ENCODE results near the gene GAREM1. TPM values are rescaled to one million over a fixed set of nuclear protein-coding genes. Genes with fewer than 3 reads are reported as not detected.

The GAREM1 gene
- total RNA-seq, 3 donors from 2014 or later: 0.11 to 0.33 (median 0.30) TPM

- Mint-ChIP-seq H3K4me3 (no peak overlapping the region), H3K9me3 (no peaks in the 10 kb centered on the region), H3K4me1 (ENCODE audit: low read depth) (no peaks in the 10 kb centered on the region), H3K36me3 (ENCODE audit: insufficient read depth) (no peaks in the 10 kb centered on the region), H3K27me3 (ENCODE audit: low read depth) (peaks cover 5% of the 10 kb centered on the region)
- DNase-seq: no peak
- ATAC-seq: no peak
Measured at GRCh38 chr18:32443706-32444215, 26.9 kb downstream of the GAREM1 start.

DNA sequence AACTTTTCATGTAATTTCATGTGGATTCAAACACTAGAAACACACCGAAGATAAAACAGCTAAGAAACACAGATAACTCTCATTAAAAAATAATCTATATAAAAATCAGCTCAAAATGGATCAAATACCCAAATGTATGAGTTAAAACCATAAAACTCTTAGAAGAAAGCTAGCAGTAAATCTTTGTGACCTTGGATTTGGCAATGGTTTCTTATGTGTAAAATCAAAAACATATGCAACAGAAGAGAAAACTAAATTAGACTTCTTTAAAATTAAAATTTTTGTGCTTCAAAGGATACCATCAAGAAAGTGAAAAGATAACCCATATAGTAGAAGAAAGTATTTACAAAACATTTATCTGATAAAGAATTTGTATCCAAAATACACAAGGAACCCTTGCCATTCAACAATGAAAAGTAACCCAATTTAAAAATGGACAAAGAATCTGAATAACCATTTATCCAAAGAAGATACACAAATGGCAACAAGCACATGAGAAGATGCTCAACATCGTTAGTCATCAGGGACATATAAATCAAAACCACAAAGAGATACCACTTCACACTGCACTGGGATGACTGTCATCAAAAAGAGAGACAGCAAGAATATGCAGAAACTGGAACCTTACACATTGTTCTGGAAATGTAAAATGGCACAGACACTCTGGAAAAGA, 27.5 kb downstream of the GAREM1 start:
- DNase-seq: no peak
- Mint-ChIP-seq H3K27me3 (ENCODE audit: low read depth) (peaks cover 6% of the 10 kb centered on the region), H3K9me3 (no peaks in the 10 kb centered on the region), H3K36me3 (ENCODE audit: insufficient read depth) (no peaks in the 10 kb centered on the region), H3K4me3 (no peak overlapping the region), H3K4me1 (ENCODE audit: low read depth) (no peaks in the 10 kb centered on the region)
- ATAC-seq: no peak

GRCh38 chr18:32442575-32442974, 28.1 kb downstream of the GAREM1 start:
- ATAC-seq: no peak
- no peaks in the 10 kb centered on the region for H3K36me3 Mint-ChIP-seq (ENCODE audit: insufficient read depth)
- H3K9me3 Mint-ChIP-seq: no peaks in the 10 kb centered on the region

DNA sequence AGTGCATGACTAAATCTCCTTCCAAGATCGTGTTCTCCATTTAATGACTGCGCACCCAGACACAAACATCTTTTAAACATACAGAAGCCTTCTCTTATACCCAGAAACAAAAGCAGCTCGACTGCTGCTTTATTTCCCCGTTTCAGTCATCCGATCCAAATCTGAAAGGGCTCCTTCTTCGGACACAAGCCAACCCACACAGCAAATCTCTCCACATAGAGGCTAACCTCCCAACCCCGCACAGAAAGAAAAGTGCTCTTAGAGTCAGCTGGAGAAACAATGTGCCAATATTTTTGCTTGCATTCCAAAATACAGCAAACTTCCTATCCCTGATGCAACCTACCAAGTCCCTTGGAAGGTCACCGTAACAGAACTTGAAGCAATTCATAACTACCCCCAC, 29.1 kb downstream of the GAREM1 start:
- Mint-ChIP-seq H3K9me3 (no peaks in the 10 kb centered on the region), H3K27me3 (ENCODE audit: low read depth) (peaks cover 6% of the 10 kb centered on the region), H3K36me3 (ENCODE audit: insufficient read depth) (no peaks in the 10 kb centered on the region), H3K4me1 (ENCODE audit: low read depth) (no peaks in the 10 kb centered on the region), H3K4me3 (no peak overlapping the region)
- DNase-seq: no peak
- ATAC-seq: no peak

More at GRCh38 chr18:32442575-32442974, 28.1 kb downstream of the GAREM1 start:
- Mint-ChIP-seq H3K4me3 (no peak overlapping the region), H3K27me3 (ENCODE audit: low read depth) (peaks cover 6% of the 10 kb centered on the region), H3K4me1 (ENCODE audit: low read depth) (no peaks in the 10 kb centered on the region)
- no peak for DNase-seq

- ATAC-seq: no peak
- Mint-ChIP-seq H3K9me3 (no peaks in the 10 kb centered on the region), H3K36me3 (ENCODE audit: insufficient read depth) (no peaks in the 10 kb centered on the region), H3K4me3 (no peak overlapping the region), H3K4me1 (ENCODE audit: low read depth) (no peaks in the 10 kb centered on the region), H3K27me3 (ENCODE audit: low read depth) (peaks cover 6% of the 10 kb centered on the region)
- DNase-seq: no peak
Measured at GRCh38 chr18:32440518-32440917, 30.2 kb downstream of the GAREM1 start.

GRCh38 chr18:32439802-32440201, 30.9 kb downstream of the GAREM1 start:
- no peaks in the 10 kb centered on the region for H3K36me3 Mint-ChIP-seq (ENCODE audit: insufficient read depth)
- DNase-seq (no peak), ATAC-seq (no peak)
- H3K27me3 Mint-ChIP-seq (ENCODE audit: low read depth): peaks cover 6% of the 10 kb centered on the region
- no peak overlapping the region for H3K4me3 Mint-ChIP-seq
- no peaks in the 10 kb centered on the region for H3K9me3 Mint-ChIP-seq
- H3K4me1 Mint-ChIP-seq (ENCODE audit: low read depth): no peaks in the 10 kb centered on the region

GRCh38 chr18:32439241-32439640, 31.4 kb downstream of the GAREM1 start:
- Mint-ChIP-seq H3K36me3 (ENCODE audit: insufficient read depth) (no peaks in the 10 kb centered on the region), H3K9me3 (no peaks in the 10 kb centered on the region), H3K4me1 (ENCODE audit: low read depth) (no peaks in the 10 kb centered on the region), H3K27me3 (ENCODE audit: low read depth) (peaks cover 6% of the 10 kb centered on the region), H3K4me3 (no peak overlapping the region)
- no peak for DNase-seq
- ATAC-seq: no peak

GRCh38 chr18:32438173-32438572, 32.5 kb downstream of the GAREM1 start:
- H3K4me1 Mint-ChIP-seq (ENCODE audit: low read depth): no peaks in the 10 kb centered on the region
- no peak for ATAC-seq
- H3K27me3 Mint-ChIP-seq (ENCODE audit: low read depth): peaks cover 6% of the 10 kb centered on the region
- no peak overlapping the region for H3K4me3 Mint-ChIP-seq
- H3K9me3 Mint-ChIP-seq: no peaks in the 10 kb centered on the region
- H3K36me3 Mint-ChIP-seq (ENCODE audit: insufficient read depth): no peaks in the 10 kb centered on the region
- DNase-seq: no peak

- Mint-ChIP-seq H3K4me3 (no peak overlapping the region), H3K4me1 (ENCODE audit: low read depth) (no peaks in the 10 kb centered on the region), H3K27me3 (ENCODE audit: low read depth) (peaks cover 14% of the 10 kb centered on the region), H3K9me3 (peaks cover 4% of the 10 kb centered on the region), H3K36me3 (ENCODE audit: insufficient read depth) (no peaks in the 10 kb centered on the region)
- DNase-seq (no peak), ATAC-seq (no peak)
Measured at GRCh38 chr18:32437100-32437834, 33.4 kb downstream of the GAREM1 start.

DNA sequence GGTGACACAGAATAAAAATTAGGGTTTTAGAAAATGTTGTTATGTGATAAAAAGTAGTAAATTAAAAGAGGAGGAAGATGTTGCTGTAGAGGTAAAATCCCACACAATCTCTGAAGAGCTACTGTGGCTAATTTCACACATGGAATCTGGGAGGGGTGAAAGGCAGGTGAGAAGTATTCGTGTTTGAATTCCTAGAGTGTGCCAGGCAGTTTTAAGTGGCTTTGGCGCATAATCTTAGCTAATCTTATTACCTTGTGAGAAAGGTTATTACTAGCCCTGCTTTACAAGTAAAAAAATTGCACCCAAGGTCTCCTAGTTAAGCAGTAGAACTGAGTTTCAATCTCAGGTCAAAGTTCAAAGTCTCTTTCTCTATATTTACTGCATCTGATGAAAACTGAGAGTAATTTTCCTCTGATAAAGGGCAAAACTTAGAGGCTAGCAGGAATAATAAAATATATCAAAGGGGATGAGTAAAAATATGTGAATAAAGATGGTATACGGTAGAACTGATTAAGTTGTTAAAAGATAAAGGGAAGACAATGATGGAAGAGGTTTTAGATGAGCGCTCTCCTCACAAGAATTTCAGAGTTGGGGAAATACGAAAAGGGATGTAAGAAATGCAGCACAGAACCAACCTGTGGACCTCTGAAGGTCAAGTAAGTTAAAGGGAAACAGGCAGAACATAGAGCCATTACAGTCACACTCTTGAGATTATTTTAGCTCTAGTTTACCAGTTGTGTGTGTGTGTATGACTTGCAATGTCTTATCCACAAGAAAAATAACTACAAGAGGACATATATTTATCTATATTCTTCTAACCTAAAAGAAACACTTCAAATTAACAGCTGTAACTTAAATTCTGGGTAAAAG, 34.8 kb downstream of the GAREM1 start:
- Mint-ChIP-seq H3K36me3 (ENCODE audit: insufficient read depth) (no peaks in the 10 kb centered on the region), H3K9me3 (peaks cover 6% of the 10 kb centered on the region), H3K27me3 (ENCODE audit: low read depth) (peaks cover 16% of the 10 kb centered on the region), H3K4me1 (ENCODE audit: low read depth) (no peaks in the 10 kb centered on the region), H3K4me3 (no peak overlapping the region)
- ATAC-seq (no peak), DNase-seq (no peak)

- Mint-ChIP-seq H3K36me3 (ENCODE audit: insufficient read depth) (no peaks in the 10 kb centered on the region), H3K4me1 (ENCODE audit: low read depth) (no peaks in the 10 kb centered on the region), H3K27me3 (ENCODE audit: low read depth) (peaks cover 28% of the 10 kb centered on the region), H3K9me3 (peaks cover 19% of the 10 kb centered on the region), H3K4me3 (no peak overlapping the region)
- ATAC-seq (no peak), DNase-seq (no peak)
Measured at GRCh38 chr18:32431753-32432152, 38.9 kb downstream of the GAREM1 start.

DNA sequence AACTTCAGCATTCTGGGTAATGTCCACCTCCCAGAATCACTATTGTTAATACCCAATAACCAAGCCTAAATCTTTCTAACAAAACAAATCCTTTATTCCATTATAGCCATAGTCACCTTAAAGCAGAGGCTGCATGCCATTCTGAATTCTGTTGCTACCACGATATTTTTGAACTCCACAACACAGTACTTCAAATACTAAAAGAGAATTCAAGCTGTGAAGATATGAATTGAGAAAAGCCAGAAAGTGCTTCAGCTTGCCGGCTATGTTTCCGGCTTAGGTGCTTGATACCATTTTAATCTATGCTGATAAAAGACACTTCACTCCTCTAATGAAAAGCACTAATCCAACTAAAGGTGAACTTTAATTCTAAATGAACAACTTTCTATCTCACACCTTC, 41.3 kb downstream of the GAREM1 start:
- Mint-ChIP-seq H3K27me3 (ENCODE audit: low read depth) (peaks cover 28% of the 10 kb centered on the region), H3K9me3 (peaks cover 19% of the 10 kb centered on the region), H3K4me3 (no peak overlapping the region), H3K36me3 (ENCODE audit: insufficient read depth) (no peaks in the 10 kb centered on the region), H3K4me1 (ENCODE audit: low read depth) (no peaks in the 10 kb centered on the region)
- DNase-seq: no peak
- ATAC-seq: no peak

DNA sequence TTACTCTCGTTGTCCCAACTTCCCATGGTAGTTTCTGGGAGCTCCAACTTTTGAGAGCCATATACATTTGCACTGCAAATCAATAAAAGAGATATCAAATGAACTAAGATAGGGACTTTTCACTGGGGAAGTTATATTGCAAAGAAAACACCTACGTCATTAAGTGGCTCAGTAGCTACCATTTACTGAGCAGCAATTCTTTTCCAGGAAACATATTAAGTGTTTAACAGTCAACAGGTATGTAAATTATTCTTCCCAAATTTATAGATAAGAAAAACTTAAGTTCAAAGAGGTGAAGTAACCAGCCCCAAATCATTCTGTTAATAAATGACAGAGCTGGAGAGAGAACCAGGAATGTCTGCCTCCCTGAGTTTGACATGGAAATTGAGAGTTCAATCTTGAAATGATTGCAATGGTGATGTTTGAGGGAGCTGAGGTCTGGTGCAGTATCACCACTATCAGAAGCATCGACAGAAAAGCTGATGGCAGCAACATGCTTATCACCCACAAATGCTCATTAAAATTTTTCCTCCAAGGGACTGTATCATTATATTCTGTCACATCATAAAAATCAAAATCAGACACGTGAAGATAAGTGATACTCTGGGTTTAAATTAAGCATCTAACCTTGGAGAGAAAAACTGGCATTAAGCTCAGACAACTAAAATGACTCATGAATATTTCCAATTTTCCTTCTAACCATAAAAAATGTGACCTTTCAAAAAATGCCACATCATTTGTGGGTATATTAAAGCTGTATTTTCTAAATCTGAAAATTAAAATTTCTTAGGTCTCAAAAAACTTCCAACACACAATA, 43.4 kb downstream of the GAREM1 start:
- Mint-ChIP-seq H3K4me3 (no peak overlapping the region), H3K36me3 (ENCODE audit: insufficient read depth) (no peaks in the 10 kb centered on the region), H3K27me3 (ENCODE audit: low read depth) (peaks cover 20% of the 10 kb centered on the region), H3K4me1 (ENCODE audit: low read depth) (no peaks in the 10 kb centered on the region), H3K9me3 (peaks cover 16% of the 10 kb centered on the region)
- DNase-seq (no peak), ATAC-seq (no peak)

DNA sequence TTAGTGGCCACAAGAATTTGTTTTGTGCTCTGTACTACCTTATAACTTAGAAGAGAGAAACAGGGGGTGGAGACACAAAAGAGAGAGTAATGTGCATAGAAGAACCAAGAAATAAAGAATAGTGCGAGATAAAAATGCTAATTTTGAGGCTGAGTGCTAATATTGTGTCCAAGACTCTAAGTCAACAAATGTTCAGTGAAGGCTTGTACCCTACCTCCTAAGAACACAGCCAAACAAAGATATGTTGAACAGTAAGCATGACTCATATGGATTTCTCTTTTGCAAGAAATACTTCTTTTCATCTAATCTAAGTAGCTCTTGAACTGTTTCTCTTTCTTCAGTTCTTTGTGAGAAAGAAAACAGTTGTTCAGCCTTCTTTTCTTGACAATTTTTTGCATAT, 45.2 kb downstream of the GAREM1 start:
- H3K9me3 Mint-ChIP-seq: peaks cover 9% of the 10 kb centered on the region
- no peak for ATAC-seq

More for the DNA sequence above, 45.2 kb downstream of the GAREM1 start:
- DNase-seq: no peak
- no peaks in the 10 kb centered on the region for H3K4me1 Mint-ChIP-seq (ENCODE audit: low read depth)
- peaks cover 15% of the 10 kb centered on the region for H3K27me3 Mint-ChIP-seq (ENCODE audit: low read depth)
- no peaks in the 10 kb centered on the region for H3K36me3 Mint-ChIP-seq (ENCODE audit: insufficient read depth)
- H3K4me3 Mint-ChIP-seq: no peak overlapping the region
